Erythroblast (primary cell): Measurements from ENCODE around the gene MYO15B.
"Not testable (repeated sequence)": the region's sequence is repeated elsewhere in the genome, so short reads cannot be mapped to it uniquely, and the experiment has no call there.

Experiments
- GATA1 ChIP-seq: IDR thresholded peaks from 2 replicates; pipeline ENCODE4 v1.6.1; 2011; ENCODE audit warnings: low read depth, mild to moderate bottlenecking, control low read depth, low read length, moderate library complexity
- POLR2A ChIP-seq: IDR thresholded peaks from 2 replicates; pipeline ENCODE4 v1.6.1; 2011; ENCODE audit warnings: mild to moderate bottlenecking, low read length

- TF ChIP-seq POLR2A, GATA1: not testable (repeated sequence)
Observed at GRCh38 chr17:75581121-75581725, 6.4 kb upstream of the MYO15B start.
